Measurements from ENCODE around the gene WDR49. TPM values are rescaled to one million over a fixed set of nuclear protein-coding genes. Genes with fewer than 3 reads are reported as not detected.
"Not testable (repeated sequence)": the region's sequence is repeated elsewhere in the genome, so short reads cannot be mapped to it uniquely, and the experiment has no call there.

The WDR49 gene
- total RNA-seq, 1 donor from 2014 or later, result 0.64 TPM

DNA sequence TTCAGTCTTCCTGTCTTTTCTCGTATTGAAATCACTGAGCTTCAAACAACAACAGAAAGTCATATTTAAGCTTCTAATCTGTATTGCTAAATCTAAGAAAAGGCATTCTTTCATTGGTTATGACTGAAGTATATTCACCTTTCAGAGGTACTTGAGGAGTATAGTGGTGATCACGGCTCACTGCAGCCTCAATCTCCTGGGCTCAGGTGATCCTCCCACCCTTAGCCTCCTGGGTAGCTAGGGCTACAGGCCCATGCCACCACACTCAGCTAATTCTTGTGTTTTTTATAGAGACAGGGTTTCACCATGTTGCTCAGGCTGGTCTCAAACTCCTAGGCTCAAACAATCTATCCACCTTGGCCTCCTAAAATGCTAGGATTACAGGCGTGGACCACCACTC is 38.7 kb downstream of the WDR49 start:
- DNase-seq (ENCODE audit: low spot score), result no peak

DNA sequence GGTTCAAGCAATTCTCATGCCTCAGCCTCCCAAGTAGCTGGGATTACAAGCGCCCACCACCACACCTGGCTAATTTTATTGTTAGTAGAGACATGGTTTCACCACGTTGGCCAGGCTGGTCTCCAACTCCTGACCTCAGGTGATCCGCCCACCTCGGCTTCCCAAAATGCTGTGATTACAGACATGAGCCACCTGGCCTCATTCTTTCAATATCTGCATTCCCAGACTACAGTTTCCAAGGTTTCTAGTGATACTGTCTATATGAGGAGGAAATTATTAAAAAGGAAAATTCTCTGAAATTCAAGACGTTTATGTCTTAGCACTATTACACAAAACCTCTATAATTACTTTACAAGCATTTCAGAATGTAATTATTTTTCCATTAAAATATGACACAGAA is 39.5 kb downstream of the WDR49 start:
- DNase-seq (ENCODE audit: low spot score), result not testable (repeated sequence)

- DNase-seq (ENCODE audit: low spot score), result no peak
Measured at GRCh38 chr3:167611718-167612117, 42.0 kb downstream of the WDR49 start.

- DNase-seq (ENCODE audit: low spot score), result no peak
Measured at GRCh38 chr3:167609156-167609555, 44.6 kb downstream of the WDR49 start.

DNA sequence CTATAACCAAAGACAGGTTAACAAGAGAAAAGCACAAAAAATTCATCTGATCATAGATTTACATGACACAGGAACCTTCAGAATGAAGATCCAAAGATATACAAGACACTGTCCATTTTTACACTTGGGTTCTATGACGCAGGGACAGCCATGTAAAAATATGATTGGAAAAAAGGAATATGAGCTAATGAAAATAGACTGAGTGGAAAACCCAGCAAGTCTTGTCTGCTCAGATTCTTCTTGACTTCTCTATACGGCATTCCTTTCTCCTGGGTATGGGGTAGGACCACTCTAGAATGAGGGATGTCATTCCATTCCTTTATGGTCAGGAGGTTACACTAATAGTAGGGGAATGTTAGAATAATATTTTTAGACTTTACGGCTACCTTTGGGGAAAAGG is 46.9 kb downstream of the WDR49 start:
- no peak for DNase-seq (ENCODE audit: low spot score)

GRCh38 chr3:167605871-167606270 is 47.9 kb downstream of the WDR49 start:
- no peak for DNase-seq (ENCODE audit: low spot score)

- no peak for DNase-seq (ENCODE audit: low spot score)
Measured at GRCh38 chr3:167602041-167602440, 51.7 kb downstream of the WDR49 start.

GRCh38 chr3:167587651-167588050 is 66.1 kb downstream of the WDR49 start:
- no peak for DNase-seq (ENCODE audit: low spot score)

GRCh38 chr3:167575000-167575600 is 78.6 kb downstream of the WDR49 start:
- DNase-seq (ENCODE audit: low spot score), result no peak

DNA sequence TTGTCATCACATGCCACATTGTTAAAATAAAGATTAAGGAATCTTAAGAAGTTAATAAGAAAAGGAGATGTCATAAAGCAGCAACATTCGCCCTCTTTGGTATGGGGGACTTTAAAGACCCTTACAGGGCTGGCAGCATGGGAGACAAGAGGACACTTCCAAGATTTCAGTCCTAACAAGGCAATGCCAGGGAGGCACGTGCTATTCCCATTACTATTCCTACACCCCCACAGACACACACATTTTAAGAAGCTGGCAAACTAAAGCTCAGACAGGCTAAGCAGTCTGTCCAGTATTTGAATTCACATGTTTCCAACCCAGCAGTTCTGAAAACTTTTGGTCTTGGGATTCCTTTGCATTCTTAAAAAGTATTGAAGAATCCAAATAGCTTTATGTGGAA is 80.8 kb downstream of the WDR49 start:
- no peak for DNase-seq (ENCODE audit: low spot score)

GRCh38 chr3:167568634-167569033 is 85.1 kb downstream of the WDR49 start:
- DNase-seq (ENCODE audit: low spot score), result no peak

GRCh38 chr3:167565489-167565888 is 88.3 kb downstream of the WDR49 start:
- no peak for DNase-seq (ENCODE audit: low spot score)

DNA sequence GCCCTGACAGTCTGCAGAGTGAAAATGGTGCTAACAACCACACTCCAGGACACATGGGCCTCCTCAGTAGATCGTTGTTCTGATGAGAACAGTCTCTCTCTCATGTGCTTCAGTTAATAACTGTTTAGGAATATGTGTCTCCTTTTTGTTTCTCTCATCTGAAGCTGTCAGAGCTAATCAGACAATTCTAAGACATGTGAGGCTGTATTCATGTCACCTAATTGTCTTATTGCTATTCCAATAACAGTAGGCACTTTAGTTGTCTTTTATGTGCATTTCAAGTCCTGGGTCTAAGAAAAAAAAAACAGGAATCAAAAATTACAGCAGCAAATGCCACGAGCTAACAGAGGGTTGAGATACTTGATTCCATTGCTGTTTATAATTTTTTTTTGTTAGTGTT is 89.1 kb downstream of the WDR49 start:
- DNase-seq (ENCODE audit: low spot score), result no peak

GRCh38 chr3:167559924-167560323 is 93.8 kb downstream of the WDR49 start:
- DNase-seq (ENCODE audit: low spot score), result no peak

- DNase-seq (ENCODE audit: low spot score), result no peak
Measured at GRCh38 chr3:167554898-167555297, 98.8 kb downstream of the WDR49 start.

- no peak for DNase-seq (ENCODE audit: low spot score)
Measured at GRCh38 chr3:167538081-167538480, 115.7 kb downstream of the WDR49 start.

- DNase-seq (ENCODE audit: low spot score), result no peak
Measured at GRCh38 chr3:167521006-167521355, 132.8 kb downstream of the WDR49 start.

DNA sequence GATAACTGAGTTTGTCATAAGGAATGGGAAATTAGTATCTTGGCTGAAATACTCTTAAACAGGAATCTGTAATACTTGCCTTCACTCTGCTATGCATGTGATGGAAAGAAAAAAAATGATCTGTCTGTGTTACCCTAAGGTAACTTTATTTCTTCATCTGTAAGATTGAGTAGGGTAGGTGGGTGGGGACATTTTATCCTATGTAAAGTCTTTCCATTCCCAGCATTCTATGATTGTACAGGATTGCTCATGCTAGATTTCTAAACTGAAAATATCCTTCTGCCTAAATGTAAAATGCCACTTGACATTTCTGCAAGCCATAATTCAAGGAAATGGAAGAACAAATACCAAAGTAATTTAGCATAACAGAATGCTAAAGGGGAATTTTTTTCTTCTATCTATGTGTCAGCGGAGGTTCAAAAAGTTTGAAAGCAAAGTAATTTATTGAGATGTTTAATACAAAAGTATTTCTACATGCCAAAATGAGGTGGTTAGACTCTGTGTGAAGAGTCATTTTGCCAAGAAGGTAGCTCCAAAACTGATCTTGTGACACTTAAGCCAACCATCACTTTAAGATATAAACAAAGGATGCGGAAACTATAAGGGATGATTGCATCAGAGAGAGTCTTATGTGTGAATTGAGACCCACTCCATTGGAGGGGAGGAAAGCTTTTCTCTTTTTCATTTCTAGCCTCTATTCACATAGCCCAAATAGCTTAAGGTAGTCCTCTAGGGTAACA is 133.3 kb downstream of the WDR49 start:
- DNase-seq (ENCODE audit: low spot score), result no peak

- no peak for DNase-seq (ENCODE audit: low spot score)
Measured at GRCh38 chr3:167507954-167508353, 145.8 kb downstream of the WDR49 start.

- DNase-seq (ENCODE audit: low spot score), result no peak
Measured at GRCh38 chr3:167502401-167502800, 151.3 kb downstream of the WDR49 start.

DNA sequence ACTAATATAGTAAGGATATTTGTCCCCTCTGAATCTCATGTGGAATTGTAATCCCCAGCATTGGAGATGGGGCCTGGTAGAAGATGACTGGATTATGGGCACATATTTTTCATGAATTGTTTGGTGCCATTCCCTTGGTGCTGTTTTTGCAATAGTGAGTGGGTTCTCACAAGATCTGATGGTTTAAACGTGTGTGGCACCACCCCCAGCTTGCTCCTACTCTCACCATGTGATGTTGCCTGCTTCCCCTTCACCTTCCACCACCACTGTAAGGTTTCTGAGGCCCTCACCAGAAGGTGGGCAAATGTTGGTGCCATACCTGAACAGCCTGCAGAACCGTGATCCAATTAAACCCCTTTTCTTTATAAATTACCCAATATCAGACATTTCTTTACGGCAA is 151.8 kb downstream of the WDR49 start:
- no peak for DNase-seq (ENCODE audit: low spot score)

DNA sequence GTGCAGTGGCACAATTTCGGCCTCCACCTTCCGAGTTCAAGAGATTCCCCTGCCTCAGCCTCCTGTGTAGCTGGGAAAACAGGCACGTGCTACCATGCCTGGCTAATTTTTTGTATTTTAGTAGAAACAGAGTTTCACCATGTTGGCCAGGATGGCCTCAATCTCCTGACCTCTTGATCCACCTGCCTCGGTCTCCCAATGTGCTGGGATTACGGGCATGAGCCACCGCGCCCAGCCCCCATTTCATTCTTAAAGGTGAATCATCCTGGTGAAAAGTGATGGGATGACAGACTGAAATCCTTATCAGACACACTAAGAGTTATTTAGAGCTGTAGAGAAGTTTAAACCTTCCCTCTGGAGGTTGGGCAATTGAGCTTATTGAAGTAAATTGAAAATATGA is 155.8 kb downstream of the WDR49 start:
- DNase-seq (ENCODE audit: low spot score), result no peak

- DNase-seq (ENCODE audit: low spot score), result no peak
Measured at GRCh38 chr3:167493244-167493643, 160.5 kb downstream of the WDR49 start.

All from mesenteric fat pad (tissue), 1 donor.